Calu3 (cell line): ENCODE measurements around the gene FIGN. TPM values are rescaled to one million over a fixed set of nuclear protein-coding genes. Genes with fewer than 3 reads are reported as not detected.

Experiments used
- BruUV-seq: library from RNA; stranded (reverse); fragments of 400-500 nt; replicated peaks from 2 replicates; lab custom pipeline; 2021; lab: Mats Ljungman, UMichigan
- CTCF ChIA-PET: fragments of 300-600 bp; sonication (Branson Sonifier 250); formaldehyde crosslinking; loops from one replicate; lab custom pipeline; 2022; ENCODE audit warnings: antibody characterized with exemption; lab: Charles Lee
- DNase-seq: peaks from one replicate; pipeline ENCODE4 v3.0.0; 2022
- H3K27ac Mint-ChIP-seq: one replicate; pipeline ENCODE4 v1.8.0; 2022; ENCODE audit warnings: mixed read lengths; ENCODE audit not compliant: unreplicated experiment
- H3K27me3 Mint-ChIP-seq: one replicate; pipeline ENCODE4 v1.8.0; 2022; ENCODE audit warnings: mixed read lengths; ENCODE audit not compliant: unreplicated experiment
- H3K36me3 Mint-ChIP-seq: one replicate; pipeline ENCODE4 v1.8.0; 2022; ENCODE audit warnings: mild to moderate bottlenecking, moderate library complexity, mixed read lengths; ENCODE audit not compliant: insufficient read depth, unreplicated experiment
- H3K4me1 Mint-ChIP-seq: one replicate; pipeline ENCODE4 v1.8.0; 2022; ENCODE audit warnings: mild to moderate bottlenecking, low read depth, mixed read lengths; ENCODE audit not compliant: unreplicated experiment
- H3K4me3 Mint-ChIP-seq: one replicate; pipeline ENCODE4 v1.8.0; 2022; ENCODE audit warnings: mild to moderate bottlenecking, low read depth, moderate library complexity, mixed read lengths; ENCODE audit not compliant: unreplicated experiment
- H3K9me3 Mint-ChIP-seq: one replicate; pipeline ENCODE4 v1.8.0; 2022; ENCODE audit warnings: low read depth, mixed read lengths; ENCODE audit not compliant: unreplicated experiment
- CTCF ChIP-seq: fragments of 200-600 bp; IDR thresholded peaks from one replicate; pipeline ENCODE4 v1.8.0; 2022; ENCODE audit warnings: antibody characterized with exemption; ENCODE audit not compliant: unreplicated experiment
- intact Hi-C: fragments of 100-400 bp; cut with micrococcal nuclease; formaldehyde crosslinking; loops from one replicate; pipeline ENCODE4 v1.10.0; 2022; ENCODE audit not compliant: unreplicated experiment
- total RNA-seq: library from RNA; stranded (reverse); gene quantifications from 2 replicates; pipeline ENCODE4 v1.2.3, GENCODE V29; 2022

FIGN gene
- total RNA-seq, 1 experiment from 2014 or later = 9.1 TPM

GRCh38 chr2:163565192-163565591 lies 170.6 kb downstream of the FIGN start:
- CTCF ChIA-PET = no interaction called here
- no TSS peak for BruUV-seq
- Mint-ChIP-seq H3K27me3 (no peaks in the 10 kb centered on the region), H3K27ac (no peak overlapping the region), H3K9me3 (no peaks in the 10 kb centered on the region), H3K4me1 (no peaks in the 10 kb centered on the region), H3K36me3 (no peaks in the 10 kb centered on the region), H3K4me3 (no peak overlapping the region)
- DNase-seq = no peak
- no peak for TF ChIP-seq CTCF
- intact Hi-C loops = no loop called here

DNA sequence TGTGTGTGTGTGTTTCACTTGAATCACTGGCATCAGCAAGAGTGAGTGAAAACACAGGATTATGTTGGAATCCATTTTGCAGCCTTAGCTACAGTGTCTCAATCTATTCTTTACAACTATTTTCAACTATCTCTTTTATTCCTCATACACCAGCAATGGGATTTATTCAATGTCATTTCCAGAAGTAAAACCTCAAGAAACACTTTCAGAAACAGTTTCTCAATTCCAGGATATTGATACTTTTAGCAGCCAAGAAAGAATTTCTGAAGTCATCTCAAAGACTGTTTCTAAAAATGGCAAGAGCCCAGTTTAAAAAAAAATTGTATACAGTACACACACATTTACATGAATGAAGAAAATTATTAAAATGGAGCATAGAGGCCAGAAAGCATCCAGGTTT lies 171.6 kb downstream of the FIGN start:
- CTCF ChIA-PET = interaction anchor here (0.7 kb wide), 1 partner anchor 499 kb away, joined by 3 read pairs; no protein-coding TSS in a partner anchor
- H3K27ac Mint-ChIP-seq = no peak overlapping the region
- intact Hi-C loops = no loop called here

DNA sequence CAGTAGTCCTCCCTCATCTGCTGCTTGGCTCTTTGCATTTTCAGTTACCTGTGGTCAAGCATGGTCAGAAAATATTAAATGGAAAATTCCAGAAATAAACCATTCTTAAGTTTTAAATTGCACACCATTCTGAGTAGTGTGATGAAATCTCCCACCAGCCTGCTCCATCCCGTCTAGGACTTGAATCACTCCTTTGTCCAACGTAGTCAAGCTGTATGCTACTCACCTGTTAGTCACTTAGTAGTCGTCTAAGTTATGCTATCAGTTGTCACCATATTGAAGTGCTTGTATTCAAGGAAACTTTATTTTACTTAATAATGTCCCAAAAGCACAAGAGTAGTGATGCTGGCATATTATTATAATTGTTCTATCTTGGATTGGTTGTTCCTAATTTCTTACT lies 172.5 kb downstream of the FIGN start:
- H3K36me3 Mint-ChIP-seq = no peaks in the 10 kb centered on the region
- H3K9me3 Mint-ChIP-seq = no peaks in the 10 kb centered on the region
- intact Hi-C loops = no loop called here
- H3K4me3 Mint-ChIP-seq = no peak overlapping the region
- no peaks in the 10 kb centered on the region for H3K4me1 Mint-ChIP-seq
- H3K27ac Mint-ChIP-seq = no peak overlapping the region
- CTCF ChIA-PET = interaction anchor here (0.6 kb wide), 1 partner anchor 9 kb away, joined by 3 read pairs; no protein-coding TSS in a partner anchor
- H3K27me3 Mint-ChIP-seq = no peaks in the 10 kb centered on the region
- peak; percentile 11 for DNase-seq
- BruUV-seq = no TSS peak
- no peak for TF ChIP-seq CTCF

More for the DNA sequence above, 171.6 kb downstream of the FIGN start:
- Mint-ChIP-seq H3K27me3 (no peaks in the 10 kb centered on the region), H3K4me1 (no peaks in the 10 kb centered on the region), H3K4me3 (no peak overlapping the region), H3K36me3 (no peaks in the 10 kb centered on the region), H3K9me3 (no peaks in the 10 kb centered on the region)
- no TSS peak for BruUV-seq
- DNase-seq = no peak
- TF ChIP-seq CTCF = no peak

DNA sequence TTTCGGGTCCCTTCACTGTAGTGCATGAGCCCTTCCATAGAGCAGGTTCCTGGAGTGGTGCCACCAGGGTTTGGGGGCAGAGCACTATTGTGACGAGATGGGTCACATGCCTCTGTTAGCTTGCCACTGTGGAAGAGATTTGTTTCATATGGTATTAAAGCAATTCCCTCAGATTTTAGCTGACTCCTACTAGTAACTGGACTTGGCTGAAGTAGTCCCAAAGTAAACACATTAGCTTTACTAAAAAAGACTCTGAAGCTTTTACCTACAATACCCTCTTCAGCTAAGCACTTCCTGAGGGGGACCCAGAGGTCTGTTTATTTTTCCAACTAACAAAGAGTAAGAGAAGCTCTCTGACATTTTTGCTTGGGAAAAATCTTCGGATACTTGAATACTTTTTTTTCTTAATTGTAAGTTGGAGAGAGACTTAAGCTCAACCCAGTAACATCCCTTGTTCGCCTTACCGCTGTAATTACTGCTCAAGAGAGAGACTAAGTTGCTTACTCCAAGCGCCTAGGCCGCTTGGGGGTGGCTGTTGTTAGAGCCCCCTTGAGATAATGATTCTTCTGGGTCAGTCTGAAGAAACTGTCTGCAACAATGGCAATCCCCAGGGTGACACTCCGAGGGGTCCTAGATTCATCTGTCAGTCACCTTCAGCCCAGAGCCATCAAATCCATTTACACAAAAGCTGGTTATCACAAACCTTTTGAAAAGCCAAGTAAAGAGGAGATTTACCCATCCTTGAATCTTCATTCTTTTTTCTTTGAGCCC lies 177.4 kb downstream of the FIGN start:
- Mint-ChIP-seq H3K27me3 (no peaks in the 10 kb centered on the region), H3K9me3 (no peaks in the 10 kb centered on the region), H3K4me3 (no peak overlapping the region), H3K4me1 (no peaks in the 10 kb centered on the region), H3K27ac (no peak overlapping the region), H3K36me3 (no peaks in the 10 kb centered on the region)
- BruUV-seq = no TSS peak
- CTCF ChIA-PET = no interaction called here
- intact Hi-C loops = no loop called here
- DNase-seq = no peak
- TF ChIP-seq CTCF = no peak
